T-cell (primary cell): ENCODE data around the gene PTCSC3. TPM values are rescaled to one million over a fixed set of nuclear protein-coding genes. Genes with fewer than 3 reads are reported as not detected.

Source experiments
- ATAC-seq, 4 experiments: fragments of 200-7000 bp in 3 of 4; fragments of 150-1000 bp in 1 of 4; cut with Tn5 transposase; replicated peaks in 1 of 4; 1 replicate in 3 of 4; 2 replicates in 1 of 4; pipeline ENCODE4 v1.10.0; 2021; ENCODE audit warnings: moderate library complexity in 3 of 4, mild to moderate bottlenecking in 2 of 4, moderate number of reproducible peaks in 1 of 4
- CTCF ChIA-PET, 2 donors: fragments of 300-600 bp; sonication (Branson Sonifier 250); formaldehyde crosslinking; loops; one replicate each; lab custom pipeline; 2022; ENCODE audit warnings: antibody characterized with exemption in 2 of 2; lab: Charles Lee
- POLR2A ChIA-PET, 2 donors: fragments of 300-600 bp; sonication (Branson Sonifier 250); formaldehyde crosslinking; loops; one replicate each; lab custom pipeline; 2022; ENCODE audit warnings: antibody characterized with exemption in 2 of 2; lab: Charles Lee
- DNase-seq, 35 experiments: peaks; one replicate each; pipeline versions ENCODE4 v3.0.0 to v3.0.0-alpha.2; 2013 to 2023
- H3K27ac ChIP-seq: one replicate; pipeline ENCODE4 v1.5.1; 2013; ENCODE audit warnings: low read length
- H3K27me3 ChIP-seq, 2 experiments: replicated peaks in 1 of 2; 1 replicate in 1 of 2; 2 replicates in 1 of 2; pipeline versions ENCODE4 v1.6.1 to v1.7.0; 2013; ENCODE audit warnings: low read length in 1 of 2, mixed read lengths in 1 of 2; ENCODE audit not compliant: control insufficient read depth in 2 of 2, insufficient read depth in 2 of 2; ENCODE audit errors: extremely low read depth in 1 of 2
- H3K36me3 ChIP-seq, 2 donors: 1 replicate in 1 of 2; 2 replicates in 1 of 2; pipeline versions ENCODE4 v1.6.1 to v1.7.0; 2013; ENCODE audit warnings: low read length in 1 of 2; ENCODE audit not compliant: control insufficient read depth in 2 of 2, insufficient read depth in 1 of 2; ENCODE audit errors: extremely low read depth in 1 of 2
- H3K4me1 ChIP-seq, 2 experiments: 1 replicate in 1 of 2; 2 replicates in 1 of 2; pipeline versions ENCODE4 v1.6.1 to v1.7.0; 2013; ENCODE audit warnings: low read length in 2 of 2, mixed read lengths in 1 of 2; ENCODE audit not compliant: insufficient read depth in 2 of 2, control insufficient read depth in 1 of 2; ENCODE audit errors: extremely low read depth in 1 of 2
- H3K4me3 ChIP-seq, 2 donors: 1 replicate in 1 of 2; 2 replicates in 1 of 2; pipeline versions ENCODE4 v1.5.1 to v1.7.0; 2013; ENCODE audit warnings: mild to moderate bottlenecking in 2 of 2, low read length in 1 of 2, moderate library complexity in 1 of 2; ENCODE audit not compliant: control insufficient read depth in 1 of 2; ENCODE audit errors: extremely low read depth in 1 of 2
- H3K9me3 ChIP-seq: 2 replicates; pipeline ENCODE4 v1.7.0; 2013
- H3K27ac Mint-ChIP-seq, 2 donors: one replicate each; pipeline ENCODE4 v1.8.0; 2020 to 2021; ENCODE audit warnings: mild to moderate bottlenecking in 2 of 2, mixed read lengths in 2 of 2
- H3K27me3 Mint-ChIP-seq, 2 donors: one replicate each; pipeline ENCODE4 v1.8.0; 2021 to 2022; ENCODE audit warnings: mixed read lengths in 2 of 2
- H3K36me3 Mint-ChIP-seq: one replicate; pipeline ENCODE4 v1.8.0; 2021; ENCODE audit warnings: mixed read lengths
- H3K4me1 Mint-ChIP-seq, 3 donors: one replicate each; pipeline ENCODE4 v1.8.0; 2020 to 2022; ENCODE audit warnings: mixed read lengths in 3 of 3, mild to moderate bottlenecking in 1 of 3
- H3K4me3 Mint-ChIP-seq, 3 donors: one replicate each; pipeline ENCODE4 v1.8.0; 2020 to 2022; ENCODE audit warnings: mild to moderate bottlenecking in 3 of 3, mixed read lengths in 3 of 3, moderate library complexity in 3 of 3
- H3K9me3 Mint-ChIP-seq, 3 donors: one replicate each; pipeline ENCODE4 v1.8.0; 2020 to 2022; ENCODE audit warnings: mixed read lengths in 3 of 3
- WGBS: methylation state at CpG from one replicate; pipeline ENCODE4 v1.1.5; 2013; ENCODE audit warnings: missing lambda C conversion rate; ENCODE audit not compliant: insufficient coverage; 5-methylcytosine and 5-hydroxymethylcytosine counted together
- total RNA-seq, 35 experiments: library from RNA in 6 of 35; stranded (reverse) in 6 of 35; fragments of 120-200 nt in 1 of 35; gene quantifications; one replicate each; pipeline versions ENCODE4 v1.2.1 to v1.2.4 and lab custom pipeline; 2013 to 2026

Gene PTCSC3
- total RNA-seq, 5 donors from 2014 or later (not counting 1 experiment from before 2014, with no cell fraction given), result not detected

DNA sequence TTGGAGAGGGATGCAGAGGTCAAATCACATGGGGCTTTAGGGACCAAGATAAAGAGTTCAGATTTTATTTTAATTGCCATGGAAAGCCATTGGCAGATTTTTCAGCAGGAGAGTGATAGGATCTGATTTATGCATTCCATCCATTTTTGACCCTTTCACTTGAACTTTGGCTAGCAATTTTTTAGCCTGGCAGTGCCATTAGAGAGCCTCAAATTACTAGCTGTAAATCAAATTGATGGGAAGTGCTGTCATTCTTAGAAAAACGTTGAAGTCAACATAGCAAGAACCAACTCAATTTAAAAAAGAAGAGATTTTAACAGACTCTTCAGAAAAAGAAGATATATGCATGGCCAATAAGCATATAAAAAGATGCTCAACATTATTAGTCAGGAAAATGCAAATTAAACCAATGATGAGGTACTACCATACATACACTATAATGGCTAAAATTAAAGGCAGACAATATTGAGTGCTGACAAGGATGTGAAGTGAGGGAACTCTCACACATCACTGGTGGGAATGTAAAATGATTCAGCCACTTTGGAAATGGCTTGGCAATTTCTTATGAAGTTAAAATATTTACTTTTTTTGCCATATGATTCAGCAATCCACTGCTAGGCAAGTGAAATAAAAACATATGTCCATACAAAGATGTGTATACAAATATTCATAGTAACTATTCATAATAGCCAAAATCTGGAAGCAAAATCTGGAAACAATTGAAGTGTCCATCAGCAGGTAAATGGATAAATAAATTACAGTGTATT lies 89.7 kb downstream of the PTCSC3 start:
- Histone ChIP-seq H3K9me3 (no peaks in the 10 kb centered on the region), H3K4me3 (no peak overlapping the region), H3K27me3 (no peaks in the 10 kb centered on the region), H3K4me1 (no peaks in the 10 kb centered on the region), H3K27ac (no peak overlapping the region), H3K36me3 (no peaks in the 10 kb centered on the region)
- Mint-ChIP-seq H3K4me1 (no peaks in the 10 kb centered on the region), H3K27me3 (peaks cover 3 to 20% of the 10 kb centered on the region in 2 donors), H3K4me3 (no peak overlapping the region), H3K27ac (no peak overlapping the region), H3K36me3 (no peaks in the 10 kb centered on the region), H3K9me3 (no peaks in the 10 kb centered on the region)
- no CpG with 5 or more reads among the region's 1 CpG for whole genome bisulfite sequencing
- ChIA-PET CTCF (no interaction called here), POLR2A (no interaction called here)
- no peak for ATAC-seq
- no peak for DNase-seq

- H3K27ac ChIP-seq, result no peak overlapping the region
- no peaks in the 10 kb centered on the region for H3K36me3 ChIP-seq
- no peak overlapping the region for H3K4me3 Mint-ChIP-seq
- ATAC-seq (no peak), DNase-seq (no peak)
- ChIA-PET POLR2A (no interaction called here), CTCF (no interaction called here)
- no peaks in the 10 kb centered on the region for H3K9me3 Mint-ChIP-seq
- H3K9me3 ChIP-seq, result no peaks in the 10 kb centered on the region
- H3K4me3 ChIP-seq, result no peak overlapping the region
- peaks cover 0 to 20% of the 10 kb centered on the region in 2 donors for H3K27me3 Mint-ChIP-seq
- H3K27ac Mint-ChIP-seq, result no peak overlapping the region
- H3K27me3 ChIP-seq, result no peaks in the 10 kb centered on the region
- no peaks in the 10 kb centered on the region for H3K4me1 ChIP-seq
- H3K36me3 Mint-ChIP-seq, result no peaks in the 10 kb centered on the region
- 100% methylated on average over 1 of the region's 6 CpGs for WGBS
- H3K4me1 Mint-ChIP-seq, result no peaks in the 10 kb centered on the region
Observed at GRCh38 chr14:36085861-36086260, 90.7 kb downstream of the PTCSC3 start.

Other genes with a start within 250 kb of the PTCSC3 start
- 10 to 100 TPM; 15.4 to 42.9 (median 17.8) TPM for gene MBIP, start 143.9 kb upstream of the PTCSC3 start, total RNA-seq